ENCODE results near the gene FSCN2. TPM values are rescaled to one million over a fixed set of nuclear protein-coding genes. Genes with fewer than 3 reads are reported as not detected.
A peak's percentile ranks its signal among the peaks of the same experiment; 100 is the strongest.

Gene FSCN2
- total RNA-seq, 3 donors from 2014 or later = 0.48 to 3.2 (median 1.6) TPM

DNA sequence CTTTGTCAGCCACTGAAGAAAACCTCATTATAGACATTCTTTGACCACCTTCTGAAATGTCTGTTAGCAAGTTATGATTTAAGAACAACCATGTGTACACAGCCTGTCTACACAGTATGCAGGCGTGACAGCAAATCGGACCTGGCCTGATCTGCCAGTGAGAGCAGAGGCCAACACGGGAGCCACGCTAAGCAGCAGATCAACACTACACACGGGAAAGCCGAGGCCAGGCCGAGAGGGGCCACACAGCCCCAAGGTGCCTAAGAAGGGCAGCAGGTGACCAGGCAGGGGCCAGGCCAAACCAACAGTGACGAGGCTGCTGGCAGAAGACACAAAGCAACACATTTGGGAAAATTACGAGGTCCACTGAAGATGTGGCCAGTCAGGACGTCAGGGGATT lies 40.2 kb downstream of the FSCN2 start:
- peaks cover 12 to 19% of the 10 kb centered on the region in 2 donors for H3K4me1 ChIP-seq
- H3K9me3 ChIP-seq = no peaks in the 10 kb centered on the region
- H3K36me3 ChIP-seq = peaks cover 7% of the 10 kb centered on the region
- H3K27me3 ChIP-seq = no peaks in the 10 kb centered on the region
- no peak overlapping the region for H3K4me3 ChIP-seq
- peak overlapping the region; percentile 8 to 10 for H3K27ac ChIP-seq
- DNase-seq (ENCODE audit: low spot score in 2 of 2) = no peak
- no peak for TF ChIP-seq POLR2AphosphoS5 (IDR thresholded peaks at IDR 0.05)
- TF ChIP-seq POLR2A (IDR thresholded peaks at IDR 0.05) = no peak
- TF ChIP-seq, protein P1, sequence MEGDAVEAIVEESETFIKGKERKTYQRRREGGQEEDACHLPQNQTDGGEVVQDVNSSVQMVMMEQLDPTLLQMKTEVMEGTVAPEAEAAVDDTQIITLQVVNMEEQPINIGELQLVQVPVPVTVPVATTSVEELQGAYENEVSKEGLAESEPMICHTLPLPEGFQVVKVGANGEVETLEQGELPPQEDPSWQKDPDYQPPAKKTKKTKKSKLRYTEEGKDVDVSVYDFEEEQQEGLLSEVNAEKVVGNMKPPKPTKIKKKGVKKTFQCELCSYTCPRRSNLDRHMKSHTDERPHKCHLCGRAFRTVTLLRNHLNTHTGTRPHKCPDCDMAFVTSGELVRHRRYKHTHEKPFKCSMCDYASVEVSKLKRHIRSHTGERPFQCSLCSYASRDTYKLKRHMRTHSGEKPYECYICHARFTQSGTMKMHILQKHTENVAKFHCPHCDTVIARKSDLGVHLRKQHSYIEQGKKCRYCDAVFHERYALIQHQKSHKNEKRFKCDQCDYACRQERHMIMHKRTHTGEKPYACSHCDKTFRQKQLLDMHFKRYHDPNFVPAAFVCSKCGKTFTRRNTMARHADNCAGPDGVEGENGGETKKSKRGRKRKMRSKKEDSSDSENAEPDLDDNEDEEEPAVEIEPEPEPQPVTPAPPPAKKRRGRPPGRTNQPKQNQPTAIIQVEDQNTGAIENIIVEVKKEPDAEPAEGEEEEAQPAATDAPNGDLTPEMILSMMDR (IDR thresholded peaks at IDR 0.05) = no peak
- intact Hi-C loops (cut with DNase I; ENCODE audit: low total_unique reads) = no loop called here

GRCh38 chr17:81569986-81570514 lies 41.9 kb downstream of the FSCN2 start:
- DNase-seq (ENCODE audit: low spot score in 2 of 2) = no peak
- intact Hi-C loops (cut with DNase I; ENCODE audit: low total_unique reads) = no loop called here
- TF ChIP-seq POLR2A (IDR thresholded peaks at IDR 0.05) = no peak
- TF ChIP-seq, protein P1 (IDR thresholded peaks at IDR 0.05) = no peak
- TF ChIP-seq POLR2AphosphoS5 (IDR thresholded peaks at IDR 0.05) = no peak
- H3K27me3 ChIP-seq = no peaks in the 10 kb centered on the region
- H3K36me3 ChIP-seq = peaks cover 7% of the 10 kb centered on the region
- no peaks in the 10 kb centered on the region for H3K9me3 ChIP-seq
- H3K4me1 ChIP-seq = peaks cover 12 to 19% of the 10 kb centered on the region in 2 donors
- H3K27ac ChIP-seq = no peak overlapping the region
- no peak overlapping the region for H3K4me3 ChIP-seq

GRCh38 chr17:81570964-81571363 lies 42.8 kb downstream of the FSCN2 start:
- H3K36me3 ChIP-seq = peaks cover 7% of the 10 kb centered on the region
- no peaks in the 10 kb centered on the region for H3K9me3 ChIP-seq

DNA sequence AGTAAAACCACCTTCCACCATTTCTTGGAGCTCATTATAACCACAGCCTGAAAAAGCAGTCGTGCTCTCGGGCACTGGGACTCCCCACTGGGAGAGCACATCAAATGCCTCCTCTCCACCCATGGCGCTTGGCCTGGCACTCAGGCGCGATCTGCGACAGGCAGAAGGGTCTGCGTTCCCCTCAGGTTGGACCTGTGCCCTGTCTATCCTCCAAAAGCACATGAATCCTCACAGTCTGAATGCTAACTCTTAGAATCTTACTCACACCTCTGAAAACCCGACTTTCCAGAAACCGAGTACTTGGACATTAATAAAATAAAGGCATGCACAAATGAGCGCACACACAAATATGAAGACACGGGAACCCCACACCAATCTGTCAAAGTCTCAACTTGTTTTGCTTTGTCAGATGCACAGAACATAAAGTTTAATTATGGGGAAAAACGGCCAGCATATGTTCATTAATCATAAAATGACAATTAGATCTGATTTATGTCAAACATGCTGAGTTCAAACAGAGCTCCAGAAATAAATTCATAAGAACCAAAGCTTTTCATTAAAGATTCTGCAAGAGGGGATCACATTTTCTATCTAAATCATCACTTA lies 44.5 kb downstream of the FSCN2 start:
- Histone ChIP-seq H3K27ac (no peak overlapping the region), H3K27me3 (no peaks in the 10 kb centered on the region), H3K9me3 (no peaks in the 10 kb centered on the region), H3K4me1 (peaks cover under 1% of the 10 kb centered on the region in 2 donors), H3K36me3 (peaks cover 7% of the 10 kb centered on the region), H3K4me3 (no peak overlapping the region)
- TF ChIP-seq, protein P1 (IDR thresholded peaks at IDR 0.05) = no peak
- TF ChIP-seq POLR2AphosphoS5 (IDR thresholded peaks at IDR 0.05) = no peak
- TF ChIP-seq POLR2A (IDR thresholded peaks at IDR 0.05) = no peak
- intact Hi-C loops (cut with DNase I; ENCODE audit: low total_unique reads) = no loop called here
- DNase-seq (ENCODE audit: low spot score in 2 of 2) = no peak

More at GRCh38 chr17:81570964-81571363, 42.8 kb downstream of the FSCN2 start:
- intact Hi-C loops (cut with DNase I; ENCODE audit: low total_unique reads) = no loop called here
- no peak for DNase-seq (ENCODE audit: low spot score in 2 of 2)
- Histone ChIP-seq H3K27ac (no peak overlapping the region), H3K4me3 (no peak overlapping the region), H3K4me1 (peaks cover 12 to 16% of the 10 kb centered on the region in 2 donors), H3K27me3 (no peaks in the 10 kb centered on the region)
- no peak for TF ChIP-seq POLR2AphosphoS5 (IDR thresholded peaks at IDR 0.05)
- TF ChIP-seq POLR2A (IDR thresholded peaks at IDR 0.05) = no peak
- TF ChIP-seq, protein P1 (IDR thresholded peaks at IDR 0.05) = no peak

GRCh38 chr17:81573794-81574642 lies 45.8 kb downstream of the FSCN2 start:
- Histone ChIP-seq H3K27ac (no peak overlapping the region), H3K27me3 (no peaks in the 10 kb centered on the region), H3K36me3 (peaks cover 7% of the 10 kb centered on the region), H3K9me3 (no peaks in the 10 kb centered on the region), H3K4me3 (no peak overlapping the region), H3K4me1 (no peaks in the 10 kb centered on the region)
- intact Hi-C loops (cut with DNase I; ENCODE audit: low total_unique reads) = no loop called here
- DNase-seq (ENCODE audit: low spot score in 2 of 2) = no peak
- no peak for TF ChIP-seq POLR2AphosphoS5 (IDR thresholded peaks at IDR 0.05)
- TF ChIP-seq, protein P1 (IDR thresholded peaks at IDR 0.05) = no peak
- no peak for TF ChIP-seq POLR2A (IDR thresholded peaks at IDR 0.05)

Data from breast epithelium (tissue), 4 donors.